BE2C (cell line): Measurements from ENCODE around the gene TBC1D17.

Experiments used
- DNase-seq: peaks from one replicate; pipeline ENCODE4 v3.0.0-alpha.2; 2020
- H3K27me3 ChIP-seq: fragments of 250-450 bp; sonication (Bioruptor Pico); 2 replicates; pipeline ENCODE4 v1.5.1; 2020; ENCODE audit warnings: mild to moderate bottlenecking
- H3K36me3 ChIP-seq: fragments of 250-450 bp; sonication (Bioruptor Pico); 2 replicates; pipeline ENCODE4 v1.5.1; 2020; ENCODE audit warnings: mild to moderate bottlenecking
- H3K4me1 ChIP-seq: fragments of 250-450 bp; sonication (Bioruptor Pico); 2 replicates; pipeline ENCODE4 v1.5.1; 2020
- H3K4me3 ChIP-seq: 2 replicates; pipeline ENCODE4 v1.5.1; 2011; ENCODE audit warnings: low read depth, low read length
- H3K9me3 ChIP-seq: fragments of 250-450 bp; sonication (Bioruptor Pico); 2 replicates; pipeline ENCODE4 v1.5.1; 2020
- CTCF ChIP-seq: IDR thresholded peaks from 2 replicates; pipeline ENCODE4 v1.5.1; 2012; ENCODE audit warnings: mild to moderate bottlenecking, low read depth, low read length

The TBC1D17 gene

GRCh38 chr19:49862391-49863253 is 14.9 kb upstream of the TBC1D17 start:
- DNase-seq, result peak; percentile 72
- H3K27me3 ChIP-seq, result no peaks in the 10 kb centered on the region
- peaks cover 76% of the 10 kb centered on the region for H3K36me3 ChIP-seq
- peaks cover 25% of the 10 kb centered on the region for H3K4me1 ChIP-seq
- H3K9me3 ChIP-seq, result no peaks in the 10 kb centered on the region; the same call in 1 of the 2 replicates
- H3K4me3 ChIP-seq, result no peak overlapping the region
- TF ChIP-seq CTCF, result peak; percentile 38

- Histone ChIP-seq H3K9me3 (no peaks in the 10 kb centered on the region; the same call in 1 of the 2 replicates), H3K27me3 (no peaks in the 10 kb centered on the region), H3K4me1 (peaks cover 25% of the 10 kb centered on the region), H3K4me3 (no peak overlapping the region), H3K36me3 (peaks cover 69% of the 10 kb centered on the region)
- TF ChIP-seq CTCF, result no peak
- no peak for DNase-seq
These were observed 14.1 kb upstream of the TBC1D17 start for GRCh38 chr19:49863254-49863934.

- TF ChIP-seq CTCF, result no peak
- Histone ChIP-seq H3K9me3 (no peaks in the 10 kb centered on the region; the same call in 1 of the 2 replicates), H3K4me3 (no peak overlapping the region), H3K36me3 (peaks cover 63% of the 10 kb centered on the region), H3K4me1 (peaks cover 29% of the 10 kb centered on the region), H3K27me3 (no peaks in the 10 kb centered on the region)
- DNase-seq, result no peak
These were observed 13.6 kb upstream of the TBC1D17 start for GRCh38 chr19:49863935-49864320.

- H3K9me3 ChIP-seq, result no peaks in the 10 kb centered on the region; the same call in 1 of the 2 replicates
- H3K36me3 ChIP-seq, result peaks cover 54% of the 10 kb centered on the region
- no peak for DNase-seq
- H3K27me3 ChIP-seq, result no peaks in the 10 kb centered on the region
- no peak for TF ChIP-seq CTCF
- no peak overlapping the region for H3K4me3 ChIP-seq
- peaks cover 31% of the 10 kb centered on the region for H3K4me1 ChIP-seq
These were observed 12.6 kb upstream of the TBC1D17 start for GRCh38 chr19:49864890-49865289.

GRCh38 chr19:49866933-49867782 is 10.3 kb upstream of the TBC1D17 start, which contains the start of gene PNKP:
TSS of gene PNKP (minus strand) at chr19:49867576. CDS start at chr19:49867204, 372 bp downstream.
- peaks cover 35% of the 10 kb centered on the region for H3K36me3 ChIP-seq
- H3K9me3 ChIP-seq, result no peaks in the 10 kb centered on the region; the same call in 1 of the 2 replicates
- H3K4me3 ChIP-seq, result peak within 1 kb of the TSS; percentile 87
- peaks cover 34% of the 10 kb centered on the region for H3K4me1 ChIP-seq
- H3K27me3 ChIP-seq, result no peaks in the 10 kb centered on the region
- DNase-seq, result peak; percentile 94
- TF ChIP-seq CTCF, result no peak
